ENCODE data around the gene ZNF639.

- no peak for TF ChIP-seq ZNF24 (IDR thresholded peaks at IDR 0.05)
- TF ChIP-seq ARHGAP35 (IDR thresholded peaks at IDR 0.05; ENCODE audit: partially characterized antibody), result no peak
- TF ChIP-seq POLR2AphosphoS5 (IDR thresholded peaks at IDR 0.05; ENCODE audit: control insufficient read depth, insufficient read depth, low read depth, low read length), result no peak
- TF ChIP-seq CTCF (IDR thresholded peaks at IDR 0.05 in 2 of 3, conservative IDR thresholded peaks at IDR 0.05 in 1 of 3; ENCODE audit: insufficient read depth in 2 of 3, low read depth in 1 of 3, low read length in 3 of 3), result no peak
- TF ChIP-seq CBX2 (IDR thresholded peaks at IDR 0.05; ENCODE audit: insufficient read depth, low read length, poor library complexity, severe bottlenecking), result no peak
- no peak for TF ChIP-seq POLR2A (conservative IDR thresholded peaks at IDR 0.05)
These were observed 41.0 kb upstream of the ZNF639 start for GRCh38 chr3:179281825-179282224.

Measured in K562 (cell line).